HUES6 (cell line): Measurements from ENCODE around the gene LCAT.

Source experiments
- H3K27ac ChIP-seq: 2 replicates; pipeline ENCODE4 v1.7.0; 2013; ENCODE audit warnings: low read depth, mild to moderate bottlenecking, low read length, inconsistent platforms
- H3K27me3 ChIP-seq: 2 replicates; pipeline ENCODE4 v1.6.1; 2013; ENCODE audit warnings: low read length; ENCODE audit not compliant: control insufficient read depth, insufficient read depth
- H3K36me3 ChIP-seq: 2 replicates; pipeline ENCODE4 v1.6.1; 2013; ENCODE audit warnings: low read length; ENCODE audit not compliant: control insufficient read depth, insufficient read depth
- H3K4me1 ChIP-seq: 2 replicates; pipeline ENCODE4 v1.6.1; 2013; ENCODE audit warnings: low read length; ENCODE audit not compliant: control insufficient read depth, insufficient read depth
- H3K4me3 ChIP-seq: 2 replicates; pipeline ENCODE4 v1.5.1; 2013; ENCODE audit warnings: low read depth, low read length
- H3K9ac ChIP-seq: one replicate; pipeline ENCODE4 v1.6.1; 2013; ENCODE audit warnings: mild to moderate bottlenecking, low read length
- H3K9me3 ChIP-seq: 2 replicates; pipeline ENCODE4 v1.6.1; 2013; ENCODE audit warnings: low read depth, low read length; ENCODE audit not compliant: control insufficient read depth, insufficient read depth

Gene LCAT

GRCh38 chr16:67959536-67960329, 15.8 kb upstream of the LCAT start:
- Histone ChIP-seq H3K4me3 (no peak overlapping the region), H3K9me3 (no peaks in the 10 kb centered on the region), H3K36me3 (peaks cover 84% of the 10 kb centered on the region), H3K27me3 (no peaks in the 10 kb centered on the region), H3K27ac (no peak overlapping the region), H3K9ac (no peak overlapping the region), H3K4me1 (peaks cover 15% of the 10 kb centered on the region)

GRCh38 chr16:67957622-67958021, 13.7 kb upstream of the LCAT start:
- Histone ChIP-seq H3K4me3 (no peak overlapping the region), H3K9me3 (no peaks in the 10 kb centered on the region), H3K4me1 (no peaks in the 10 kb centered on the region), H3K36me3 (peaks cover 88% of the 10 kb centered on the region), H3K9ac (no peak overlapping the region), H3K27me3 (no peaks in the 10 kb centered on the region), H3K27ac (no peak overlapping the region)

- Histone ChIP-seq H3K9ac (no peak overlapping the region), H3K4me1 (no peaks in the 10 kb centered on the region), H3K4me3 (no peak overlapping the region), H3K9me3 (no peaks in the 10 kb centered on the region), H3K36me3 (peaks cover 87% of the 10 kb centered on the region), H3K27ac (no peak overlapping the region), H3K27me3 (no peaks in the 10 kb centered on the region)
Observed at GRCh38 chr16:67954421-67955196, 10.7 kb upstream of the LCAT start.

GRCh38 chr16:67953641-67954375, 9.9 kb upstream of the LCAT start:
- Histone ChIP-seq H3K36me3 (peaks cover 87% of the 10 kb centered on the region), H3K9ac (no peak overlapping the region), H3K4me3 (no peak overlapping the region), H3K27me3 (no peaks in the 10 kb centered on the region), H3K9me3 (no peaks in the 10 kb centered on the region), H3K27ac (no peak overlapping the region), H3K4me1 (no peaks in the 10 kb centered on the region)

GRCh38 chr16:67951485-67951884, 7.6 kb upstream of the LCAT start:
- H3K9me3 ChIP-seq = no peaks in the 10 kb centered on the region
- no peak overlapping the region for H3K4me3 ChIP-seq
- peaks cover 93% of the 10 kb centered on the region for H3K36me3 ChIP-seq
- H3K4me1 ChIP-seq = no peaks in the 10 kb centered on the region
- no peak overlapping the region for H3K27ac ChIP-seq
- H3K27me3 ChIP-seq = no peaks in the 10 kb centered on the region
- no peak overlapping the region for H3K9ac ChIP-seq

GRCh38 chr16:67950335-67950843, 6.5 kb upstream of the LCAT start:
- Histone ChIP-seq H3K36me3 (peaks cover 95% of the 10 kb centered on the region), H3K4me3 (no peak overlapping the region), H3K27me3 (no peaks in the 10 kb centered on the region), H3K4me1 (no peaks in the 10 kb centered on the region), H3K9me3 (no peaks in the 10 kb centered on the region), H3K9ac (no peak overlapping the region), H3K27ac (no peak overlapping the region)

- Histone ChIP-seq H3K27ac (no peak overlapping the region), H3K4me1 (no peaks in the 10 kb centered on the region), H3K27me3 (no peaks in the 10 kb centered on the region), H3K9me3 (no peaks in the 10 kb centered on the region), H3K4me3 (no peak overlapping the region), H3K36me3 (peaks cover 95% of the 10 kb centered on the region), H3K9ac (no peak overlapping the region)
Observed at GRCh38 chr16:67949645-67950044, 5.7 kb upstream of the LCAT start.

- H3K4me3 ChIP-seq = no peak overlapping the region
- H3K36me3 ChIP-seq = peaks cover 96% of the 10 kb centered on the region
- no peaks in the 10 kb centered on the region for H3K27me3 ChIP-seq
- H3K27ac ChIP-seq = no peak overlapping the region
- no peak overlapping the region for H3K9ac ChIP-seq
- no peaks in the 10 kb centered on the region for H3K4me1 ChIP-seq
- H3K9me3 ChIP-seq = no peaks in the 10 kb centered on the region
Observed at GRCh38 chr16:67948015-67948414, 4.1 kb upstream of the LCAT start.

GRCh38 chr16:67946966-67947558, 3.1 kb upstream of the LCAT start:
- Histone ChIP-seq H3K4me3 (no peak overlapping the region), H3K9me3 (no peaks in the 10 kb centered on the region), H3K9ac (no peak overlapping the region), H3K27me3 (no peaks in the 10 kb centered on the region), H3K27ac (no peak overlapping the region), H3K4me1 (no peaks in the 10 kb centered on the region), H3K36me3 (peaks cover 97% of the 10 kb centered on the region)

- H3K9me3 ChIP-seq = no peaks in the 10 kb centered on the region
- peaks cover 94% of the 10 kb centered on the region for H3K36me3 ChIP-seq
- H3K4me3 ChIP-seq = no peak overlapping the region
- no peak overlapping the region for H3K9ac ChIP-seq
- H3K27ac ChIP-seq = no peak overlapping the region
- H3K27me3 ChIP-seq = no peaks in the 10 kb centered on the region
- no peaks in the 10 kb centered on the region for H3K4me1 ChIP-seq
Observed at GRCh38 chr16:67946128-67946569, 2.2 kb upstream of the LCAT start.
